ENCODE measurements around the gene FMR1NB.

Gene FMR1NB, protein sequence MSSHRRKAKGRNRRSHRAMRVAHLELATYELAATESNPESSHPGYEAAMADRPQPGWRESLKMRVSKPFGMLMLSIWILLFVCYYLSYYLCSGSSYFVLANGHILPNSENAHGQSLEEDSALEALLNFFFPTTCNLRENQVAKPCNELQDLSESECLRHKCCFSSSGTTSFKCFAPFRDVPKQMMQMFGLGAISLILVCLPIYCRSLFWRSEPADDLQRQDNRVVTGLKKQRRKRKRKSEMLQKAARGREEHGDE

DNA sequence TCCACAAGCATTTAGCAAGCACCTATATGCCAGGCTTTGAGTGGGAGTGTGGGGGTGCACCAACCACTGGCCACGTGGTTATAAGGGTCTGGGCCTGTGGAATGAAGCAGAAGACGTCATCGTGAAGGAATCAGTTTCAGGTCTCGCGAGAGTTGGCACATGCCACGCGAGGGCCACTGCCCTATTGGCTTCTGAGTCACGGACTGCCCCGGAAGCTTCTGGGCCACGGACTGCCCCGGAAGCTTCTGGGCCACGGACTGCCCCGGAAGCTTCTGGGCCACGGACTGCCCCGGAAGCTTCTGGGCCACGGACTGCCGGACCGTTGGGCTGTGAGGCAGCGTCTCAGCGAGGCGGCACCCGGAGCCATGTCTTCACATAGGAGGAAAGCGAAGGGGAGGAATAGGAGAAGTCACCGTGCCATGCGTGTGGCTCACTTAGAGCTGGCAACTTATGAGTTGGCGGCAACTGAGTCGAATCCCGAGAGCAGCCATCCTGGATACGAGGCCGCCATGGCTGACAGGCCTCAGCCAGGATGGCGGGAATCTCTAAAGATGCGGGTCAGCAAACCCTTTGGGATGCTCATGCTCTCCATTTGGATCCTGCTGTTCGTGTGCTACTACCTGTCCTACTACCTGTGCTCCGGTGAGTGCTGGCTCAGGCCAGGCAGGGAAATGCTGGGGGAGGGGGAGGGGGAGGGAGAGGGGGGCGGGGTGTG, at the start of gene FMR1NB:
Gene FMR1NB, plus strand, starts transcription at position 300 of the 715 bp plus-strand sequence. Its CDS starts 66 bp downstream, at position 366.
- H3K9me3 Mint-ChIP-seq = peaks cover 23% of the 10 kb centered on the region
- no peaks in the 10 kb centered on the region for H3K4me1 Mint-ChIP-seq
- H3K36me3 Mint-ChIP-seq (ENCODE audit: low read depth) = no peaks in the 10 kb centered on the region
- TF ChIP-seq, protein P1, sequence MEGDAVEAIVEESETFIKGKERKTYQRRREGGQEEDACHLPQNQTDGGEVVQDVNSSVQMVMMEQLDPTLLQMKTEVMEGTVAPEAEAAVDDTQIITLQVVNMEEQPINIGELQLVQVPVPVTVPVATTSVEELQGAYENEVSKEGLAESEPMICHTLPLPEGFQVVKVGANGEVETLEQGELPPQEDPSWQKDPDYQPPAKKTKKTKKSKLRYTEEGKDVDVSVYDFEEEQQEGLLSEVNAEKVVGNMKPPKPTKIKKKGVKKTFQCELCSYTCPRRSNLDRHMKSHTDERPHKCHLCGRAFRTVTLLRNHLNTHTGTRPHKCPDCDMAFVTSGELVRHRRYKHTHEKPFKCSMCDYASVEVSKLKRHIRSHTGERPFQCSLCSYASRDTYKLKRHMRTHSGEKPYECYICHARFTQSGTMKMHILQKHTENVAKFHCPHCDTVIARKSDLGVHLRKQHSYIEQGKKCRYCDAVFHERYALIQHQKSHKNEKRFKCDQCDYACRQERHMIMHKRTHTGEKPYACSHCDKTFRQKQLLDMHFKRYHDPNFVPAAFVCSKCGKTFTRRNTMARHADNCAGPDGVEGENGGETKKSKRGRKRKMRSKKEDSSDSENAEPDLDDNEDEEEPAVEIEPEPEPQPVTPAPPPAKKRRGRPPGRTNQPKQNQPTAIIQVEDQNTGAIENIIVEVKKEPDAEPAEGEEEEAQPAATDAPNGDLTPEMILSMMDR (IDR thresholded peaks at IDR 0.05; ENCODE audit: unreplicated experiment in 3 of 3) = no peak
- no peak within 1 kb of the TSS for H3K4me3 Mint-ChIP-seq
- H3K27ac Mint-ChIP-seq = no peak within 1 kb of the TSS
- no peaks in the 10 kb centered on the region for H3K27me3 Mint-ChIP-seq (ENCODE audit: low read depth)

DNA sequence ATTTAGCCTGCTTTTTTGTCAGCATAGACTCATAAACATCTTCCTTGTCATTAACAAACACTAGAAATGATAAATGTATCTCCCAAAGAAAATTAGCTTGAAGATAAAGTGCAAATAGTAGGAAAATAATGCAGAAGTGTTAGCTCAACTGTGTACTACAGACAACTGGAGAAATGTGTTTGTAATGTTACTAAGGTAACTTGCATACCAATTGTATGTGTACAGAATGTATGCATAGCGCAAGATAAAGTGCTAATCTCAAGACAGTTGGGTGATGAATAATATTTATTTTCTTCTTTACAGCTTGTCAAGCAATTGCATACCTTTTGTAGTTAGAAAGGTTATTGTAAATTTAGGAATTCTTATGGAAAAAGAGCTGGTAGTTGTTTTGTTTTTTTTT, 47.3 kb upstream of the FMR1NB start:
- no peak overlapping the region for H3K4me3 Mint-ChIP-seq
- H3K9me3 Mint-ChIP-seq = no peaks in the 10 kb centered on the region
- TF ChIP-seq, protein P1 (IDR thresholded peaks at IDR 0.05; ENCODE audit: unreplicated experiment in 3 of 3) = no peak
- no peaks in the 10 kb centered on the region for H3K27me3 Mint-ChIP-seq (ENCODE audit: low read depth)
- H3K36me3 Mint-ChIP-seq (ENCODE audit: low read depth) = peaks cover 48% of the 10 kb centered on the region
- no peaks in the 10 kb centered on the region for H3K4me1 Mint-ChIP-seq
- H3K27ac Mint-ChIP-seq = no peak overlapping the region

DNA sequence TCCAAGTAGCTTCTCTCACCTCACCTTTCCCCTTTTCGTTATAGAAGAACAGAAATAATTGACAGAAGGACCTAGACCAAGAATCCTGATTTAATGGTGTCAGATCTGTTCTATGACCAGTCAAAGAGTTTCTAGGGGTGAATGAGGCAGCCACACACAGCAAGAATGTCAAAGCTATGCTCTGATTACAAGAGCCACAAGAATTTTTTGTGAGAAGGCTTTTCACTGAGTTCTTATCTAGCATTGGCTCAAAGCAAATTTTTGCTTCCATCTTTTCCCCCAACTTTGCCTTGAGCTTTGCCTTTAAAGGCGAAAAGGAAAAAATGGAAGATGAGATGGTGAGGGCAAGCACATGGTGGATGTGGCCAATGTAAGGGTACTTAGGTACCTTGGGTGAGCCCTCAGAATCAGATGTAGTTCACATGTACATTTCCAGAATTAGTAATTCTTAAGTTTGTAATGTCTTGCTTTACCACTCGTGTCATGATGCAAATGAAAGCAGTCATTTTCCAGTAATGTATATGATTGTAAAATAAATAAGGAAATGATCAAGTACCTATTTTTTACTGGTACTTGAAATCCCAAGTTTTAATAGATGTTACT, 45.9 kb upstream of the FMR1NB start:
- no peaks in the 10 kb centered on the region for H3K27me3 Mint-ChIP-seq (ENCODE audit: low read depth)
- H3K4me1 Mint-ChIP-seq = no peaks in the 10 kb centered on the region
- TF ChIP-seq, protein P1 (IDR thresholded peaks at IDR 0.05; ENCODE audit: unreplicated experiment in 3 of 3) = no peak
- H3K27ac Mint-ChIP-seq = no peak overlapping the region
- peaks cover 46% of the 10 kb centered on the region for H3K36me3 Mint-ChIP-seq (ENCODE audit: low read depth)
- H3K9me3 Mint-ChIP-seq = no peaks in the 10 kb centered on the region
- no peak overlapping the region for H3K4me3 Mint-ChIP-seq

DNA sequence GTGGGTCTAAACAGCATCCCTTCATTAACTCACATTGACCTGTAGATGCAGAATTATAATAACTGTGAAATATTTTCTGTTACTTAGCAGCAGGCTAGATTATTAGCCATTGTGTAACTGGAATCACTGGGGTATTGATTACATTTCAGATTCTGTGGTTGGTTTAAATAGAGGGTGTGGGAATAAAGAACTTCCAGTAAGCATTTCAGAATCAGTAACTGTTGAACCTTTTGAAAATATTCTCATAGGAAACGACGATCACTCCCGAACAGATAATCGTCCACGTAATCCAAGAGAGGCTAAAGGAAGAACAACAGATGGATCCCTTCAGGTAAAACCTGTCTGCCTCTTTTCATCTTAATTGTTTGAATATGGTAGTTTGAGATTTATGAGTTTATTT, 35.9 kb upstream of the FMR1NB start:
- H3K27me3 Mint-ChIP-seq (ENCODE audit: low read depth) = no peaks in the 10 kb centered on the region
- no peak overlapping the region for H3K4me3 Mint-ChIP-seq
- TF ChIP-seq, protein P1 (IDR thresholded peaks at IDR 0.05; ENCODE audit: unreplicated experiment in 3 of 3) = no peak
- peaks cover 70% of the 10 kb centered on the region for H3K36me3 Mint-ChIP-seq (ENCODE audit: low read depth)
- no peaks in the 10 kb centered on the region for H3K9me3 Mint-ChIP-seq
- H3K27ac Mint-ChIP-seq = no peak overlapping the region
- no peaks in the 10 kb centered on the region for H3K4me1 Mint-ChIP-seq

DNA sequence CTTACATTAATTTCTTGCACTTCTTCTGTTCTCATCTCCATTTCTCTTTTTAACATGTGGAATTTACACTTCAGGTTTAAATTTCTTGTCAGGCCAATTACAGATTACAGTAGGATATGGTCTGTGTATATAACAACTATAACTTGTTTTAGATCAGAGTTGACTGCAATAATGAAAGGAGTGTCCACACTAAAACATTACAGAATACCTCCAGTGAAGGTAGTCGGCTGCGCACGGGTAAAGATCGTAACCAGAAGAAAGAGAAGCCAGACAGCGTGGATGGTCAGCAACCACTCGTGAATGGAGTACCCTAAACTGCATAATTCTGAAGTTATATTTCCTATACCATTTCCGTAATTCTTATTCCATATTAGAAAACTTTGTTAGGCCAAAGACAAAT, 32.6 kb upstream of the FMR1NB start:
- TF ChIP-seq, protein P1 (IDR thresholded peaks at IDR 0.05; ENCODE audit: unreplicated experiment in 3 of 3) = no peak
- H3K4me1 Mint-ChIP-seq = no peaks in the 10 kb centered on the region
- no peaks in the 10 kb centered on the region for H3K9me3 Mint-ChIP-seq
- H3K36me3 Mint-ChIP-seq (ENCODE audit: low read depth) = peaks cover 56% of the 10 kb centered on the region
- no peaks in the 10 kb centered on the region for H3K27me3 Mint-ChIP-seq (ENCODE audit: low read depth)
- no peak overlapping the region for H3K4me3 Mint-ChIP-seq
- no peak overlapping the region for H3K27ac Mint-ChIP-seq

Measured in nephron (organoid).